H9 (cell line): Measurements from ENCODE around the gene MRPL48. TPM values are rescaled to one million over a fixed set of nuclear protein-coding genes. Genes with fewer than 3 reads are reported as not detected.
A peak's percentile ranks its signal among the peaks of the same experiment; 100 is the strongest.

ENCODE experiments used
- DNase-seq: peaks from one replicate; pipeline ENCODE4 v3.0.0-alpha.2; 2017
- H2AFZ ChIP-seq: one replicate; pipeline ENCODE4 v1.6.1; 2013; ENCODE audit warnings: mild to moderate bottlenecking, low read length, control low read depth, moderate library complexity
- H2AK5ac ChIP-seq: 2 replicates; pipeline ENCODE4 v1.6.1; 2013; ENCODE audit warnings: low read length, control low read depth, mixed read lengths; ENCODE audit not compliant: insufficient read length
- H2BK120ac ChIP-seq: one replicate; pipeline ENCODE4 v1.6.1; 2013; ENCODE audit warnings: low read depth, mild to moderate bottlenecking, low read length, control low read depth, inconsistent platforms; ENCODE audit not compliant: poor library complexity, severe bottlenecking
- H2BK12ac ChIP-seq: 2 replicates; pipeline ENCODE4 v1.6.1; 2013; ENCODE audit warnings: low read length, control low read depth, mixed read lengths, low read depth; ENCODE audit not compliant: insufficient read length
- H2BK15ac ChIP-seq: 2 replicates; pipeline ENCODE4 v1.6.1; 2013; ENCODE audit warnings: low read depth, low read length, control low read depth
- H2BK20ac ChIP-seq: one replicate; pipeline ENCODE4 v1.6.1; 2013; ENCODE audit warnings: low read depth, mild to moderate bottlenecking, low read length, control low read depth, inconsistent platforms; ENCODE audit not compliant: poor library complexity, severe bottlenecking
- H2BK5ac ChIP-seq: 2 replicates; pipeline ENCODE4 v1.6.1; 2013; ENCODE audit warnings: low read length, control low read depth, mixed read lengths; ENCODE audit not compliant: insufficient read length
- H3K14ac ChIP-seq: 2 replicates; pipeline ENCODE4 v1.6.1; 2013; ENCODE audit warnings: low read length, control low read depth; ENCODE audit not compliant: insufficient read depth
- H3K18ac ChIP-seq: 2 replicates; pipeline ENCODE4 v1.6.1; 2013; ENCODE audit warnings: low read depth, mild to moderate bottlenecking, mixed read lengths, low read length, control low read depth; ENCODE audit not compliant: insufficient read length
- H3K23ac ChIP-seq: 2 replicates; pipeline ENCODE4 v1.6.1; 2013; ENCODE audit warnings: low read length, control low read depth, mixed read lengths, low read depth; ENCODE audit not compliant: insufficient read length
- H3K23me2 ChIP-seq: 2 replicates; pipeline ENCODE4 v1.6.1; 2013; ENCODE audit warnings: low read depth, mild to moderate bottlenecking, mixed read lengths, low read length, control low read depth; ENCODE audit not compliant: insufficient read length, poor library complexity, severe bottlenecking
- H3K27ac ChIP-seq: 2 replicates; pipeline ENCODE4 v1.5.1; 2013; ENCODE audit warnings: low read length, control low read depth, mixed read lengths, low read depth; ENCODE audit not compliant: insufficient read length
- H3K27me3 ChIP-seq: 2 replicates; pipeline ENCODE4 v1.6.1; 2013; ENCODE audit warnings: low read length, control low read depth, inconsistent platforms; ENCODE audit not compliant: insufficient read depth
- H3K4ac ChIP-seq: 2 replicates; pipeline ENCODE4 v1.6.1; 2013; ENCODE audit warnings: low read depth, mild to moderate bottlenecking, control low read depth, inconsistent platforms, low read length, moderate library complexity
- H3K4me1 ChIP-seq: 2 replicates; pipeline ENCODE4 v1.6.1; 2013; ENCODE audit warnings: low read length, control low read depth, inconsistent platforms; ENCODE audit not compliant: insufficient read depth
- H3K4me2 ChIP-seq: 2 replicates; pipeline ENCODE4 v1.6.1; 2013; ENCODE audit warnings: low read length, control low read depth, mixed read lengths; ENCODE audit not compliant: insufficient read length, insufficient read depth
- H3K56ac ChIP-seq: 2 replicates; pipeline ENCODE4 v1.6.1; 2013; ENCODE audit warnings: low read depth, mild to moderate bottlenecking, mixed read lengths, low read length, control low read depth; ENCODE audit not compliant: insufficient read length
- H3K79me1 ChIP-seq: 2 replicates; pipeline ENCODE4 v1.6.1; 2013; ENCODE audit warnings: low read depth, mild to moderate bottlenecking, moderate library complexity, low read length, control low read depth, inconsistent platforms; ENCODE audit not compliant: insufficient read depth, poor library complexity, severe bottlenecking
- H3K79me2 ChIP-seq: 2 replicates; pipeline ENCODE4 v1.6.1; 2013; ENCODE audit warnings: low read length, control low read depth, inconsistent platforms; ENCODE audit not compliant: insufficient read depth
- H3K9ac ChIP-seq: 2 replicates; pipeline ENCODE4 v1.6.1; 2013; ENCODE audit warnings: low read length, control low read depth, mixed read lengths; ENCODE audit not compliant: insufficient read length; ENCODE audit errors: extremely low read depth
- H3K9me3 ChIP-seq: one replicate; pipeline ENCODE4 v1.6.1; 2013; ENCODE audit warnings: low read depth, low read length, inconsistent platforms; ENCODE audit not compliant: control insufficient read depth
- H3T11ph ChIP-seq: one replicate; pipeline ENCODE4 v1.6.1; 2013; ENCODE audit warnings: mild to moderate bottlenecking, low read length, control low read depth, inconsistent platforms
- H4K20me1 ChIP-seq: one replicate; pipeline ENCODE4 v1.6.1; 2013; ENCODE audit not compliant: control insufficient read depth, insufficient read length, insufficient read depth
- H4K5ac ChIP-seq: 2 replicates; pipeline ENCODE4 v1.6.1; 2013; ENCODE audit warnings: low read depth, mild to moderate bottlenecking, mixed read lengths, low read length, control low read depth; ENCODE audit not compliant: insufficient read length
- H4K8ac ChIP-seq: replicated peaks from 2 replicates; pipeline ENCODE4 v1.6.1; 2013; ENCODE audit warnings: low read length, control low read depth, mixed read lengths, low read depth; ENCODE audit not compliant: insufficient read length
- H4K91ac ChIP-seq: 2 replicates; pipeline ENCODE4 v1.6.1; 2013; ENCODE audit warnings: low read depth, mild to moderate bottlenecking, moderate library complexity, mixed read lengths, low read length, control low read depth; ENCODE audit not compliant: insufficient read length
- H3K27ac Mint-ChIP-seq, 3 experiments: 2 replicates in 2 of 3; 3 replicates in 1 of 3; pipeline ENCODE4 v1.8.0; 2020 to 2021; ENCODE audit warnings: mixed read lengths in 3 of 3, mild to moderate bottlenecking in 1 of 3, moderate library complexity in 1 of 3
- H3K27me3 Mint-ChIP-seq: 2 replicates; pipeline ENCODE4 v1.8.0; 2021; ENCODE audit warnings: low read depth, mild to moderate bottlenecking, moderate library complexity, mixed read lengths
- H3K36me3 Mint-ChIP-seq, 3 experiments: 2 replicates in 2 of 3; 3 replicates in 1 of 3; pipeline ENCODE4 v1.8.0; 2020 to 2021; ENCODE audit warnings: low read depth in 3 of 3, mixed read lengths in 3 of 3; ENCODE audit not compliant: insufficient read depth in 1 of 3
- H3K4me1 Mint-ChIP-seq, 2 experiments: 2 replicates each; pipeline ENCODE4 v1.8.0; 2020; ENCODE audit warnings: mixed read lengths in 2 of 2
- H3K4me3 Mint-ChIP-seq, 2 experiments: 2 replicates in 1 of 2; 3 replicates in 1 of 2; pipeline ENCODE4 v1.8.0; 2020 to 2021; ENCODE audit warnings: mild to moderate bottlenecking in 2 of 2, mixed read lengths in 2 of 2, moderate library complexity in 1 of 2
- H3K9me3 Mint-ChIP-seq, 2 experiments: 2 replicates in 1 of 2; 3 replicates in 1 of 2; pipeline ENCODE4 v1.8.0; 2020; ENCODE audit warnings: mild to moderate bottlenecking in 2 of 2, mixed read lengths in 2 of 2, moderate library complexity in 1 of 2
- WGBS: extraction: QIAGEN DNeasy Blood & Tissue Kit; methylation state at CpG from one replicate; pipeline ENCODE4 v1.1.7; 2013; ENCODE audit warnings: missing lambda C conversion rate, low lambda C conversion rate, mixed read lengths; ENCODE audit not compliant: insufficient read length; ENCODE audit errors: extremely low coverage; 5-methylcytosine and 5-hydroxymethylcytosine counted together
- total RNA-seq: library from RNA; stranded (reverse); gene quantifications from 2 replicates; pipeline ENCODE4 v1.2.1, GENCODE V29; 2021
- TF ChIP-seq, protein P1 (sequence below): fragments of 200-600 bp; sonication (generic); conservative IDR thresholded peaks from 3 replicates; pipeline ENCODE4 v1.8.0; 2021; ENCODE audit warnings: antibody characterized with exemption, mild to moderate bottlenecking

MRPL48 gene
- total RNA-seq, 1 experiment from 2014 or later: 36.4 TPM

DNA sequence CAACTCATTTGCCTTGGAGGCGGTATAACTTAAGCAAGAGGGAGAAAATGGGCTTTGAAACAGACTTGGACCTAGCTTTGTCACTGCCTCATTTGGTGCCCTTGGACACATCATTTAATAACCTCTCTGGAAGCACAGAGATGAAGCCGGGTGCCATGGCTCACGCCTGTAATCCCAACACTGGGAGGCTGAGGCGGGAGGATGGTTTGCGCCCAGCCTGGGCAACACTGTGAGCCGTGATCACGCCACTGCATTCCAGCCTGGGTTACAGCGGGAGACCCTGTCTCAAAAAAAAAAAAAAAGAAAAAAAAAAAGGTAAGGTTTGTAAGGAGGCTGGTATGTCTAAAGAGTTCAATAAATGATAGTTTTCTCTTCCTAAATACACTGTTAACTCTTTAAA, 88.2 kb downstream of the MRPL48 start:
- H3K9me3 ChIP-seq: no peaks in the 10 kb centered on the region
- no peak overlapping the region for H4K8ac ChIP-seq
- H3K4me1 Mint-ChIP-seq: peaks cover 18 to 23% of the 10 kb centered on the region in 2 experiments
- H2BK5ac ChIP-seq: no peak overlapping the region
- no peaks in the 10 kb centered on the region for H4K20me1 ChIP-seq
- H3K18ac ChIP-seq: peak overlapping the region; percentile 72
- H3K79me2 ChIP-seq: peaks cover 9% of the 10 kb centered on the region; the same call in 1 of the 2 replicates
- DNase-seq: no peak
- TF ChIP-seq, protein P1, sequence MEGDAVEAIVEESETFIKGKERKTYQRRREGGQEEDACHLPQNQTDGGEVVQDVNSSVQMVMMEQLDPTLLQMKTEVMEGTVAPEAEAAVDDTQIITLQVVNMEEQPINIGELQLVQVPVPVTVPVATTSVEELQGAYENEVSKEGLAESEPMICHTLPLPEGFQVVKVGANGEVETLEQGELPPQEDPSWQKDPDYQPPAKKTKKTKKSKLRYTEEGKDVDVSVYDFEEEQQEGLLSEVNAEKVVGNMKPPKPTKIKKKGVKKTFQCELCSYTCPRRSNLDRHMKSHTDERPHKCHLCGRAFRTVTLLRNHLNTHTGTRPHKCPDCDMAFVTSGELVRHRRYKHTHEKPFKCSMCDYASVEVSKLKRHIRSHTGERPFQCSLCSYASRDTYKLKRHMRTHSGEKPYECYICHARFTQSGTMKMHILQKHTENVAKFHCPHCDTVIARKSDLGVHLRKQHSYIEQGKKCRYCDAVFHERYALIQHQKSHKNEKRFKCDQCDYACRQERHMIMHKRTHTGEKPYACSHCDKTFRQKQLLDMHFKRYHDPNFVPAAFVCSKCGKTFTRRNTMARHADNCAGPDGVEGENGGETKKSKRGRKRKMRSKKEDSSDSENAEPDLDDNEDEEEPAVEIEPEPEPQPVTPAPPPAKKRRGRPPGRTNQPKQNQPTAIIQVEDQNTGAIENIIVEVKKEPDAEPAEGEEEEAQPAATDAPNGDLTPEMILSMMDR: no peak
- H3K27me3 ChIP-seq: no peaks in the 10 kb centered on the region
- H3K27ac ChIP-seq: peak overlapping the region; percentile 76
- H2BK120ac ChIP-seq: no peak overlapping the region
- H3K36me3 Mint-ChIP-seq: peaks cover 21 to 58% (median 51%) of the 10 kb centered on the region in 3 experiments; a peak in 6 of 7 replicates
- peaks cover 12% of the 10 kb centered on the region for H3K79me1 ChIP-seq
- H3K27me3 Mint-ChIP-seq: no peaks in the 10 kb centered on the region; the same call in 1 of the 2 replicates
- peak overlapping the region; percentile 61; the same call in 1 of the 2 replicates for H3K14ac ChIP-seq
- no CpG with 5 or more reads among the region's 8 CpGs for WGBS
- peak overlapping the region; percentile 41 for H3K56ac ChIP-seq
- H3K9ac ChIP-seq: peak overlapping the region; percentile 93
- H3K4me2 ChIP-seq: peak overlapping the region; percentile 99
- no peak overlapping the region for H3K4ac ChIP-seq
- no peak overlapping the region for H2AFZ ChIP-seq
- H3K23ac ChIP-seq: no peak overlapping the region
- 0 out of 2 replicates have a peak, but pooled peaks cover 3% of the 10 kb centered on the region for H3K4me1 ChIP-seq
- no peak overlapping the region for H3T11ph ChIP-seq
- peak overlapping the region; percentile 37 for H4K5ac ChIP-seq
- H3K23me2 ChIP-seq: peaks cover 11% of the 10 kb centered on the region
- H3K27ac Mint-ChIP-seq: peak overlapping the region; percentile 99 to 100 (median 100); a peak in 5 of 7 replicates
- H2BK15ac ChIP-seq: no peak overlapping the region
- H3K9me3 Mint-ChIP-seq: no peaks in the 10 kb centered on the region; a peak in 1 of 5 replicates
- H2BK20ac ChIP-seq: no peak overlapping the region
- no peak overlapping the region for H4K91ac ChIP-seq
- peak overlapping the region; percentile 86 to 98 for H3K4me3 Mint-ChIP-seq
- H2BK12ac ChIP-seq: no peak overlapping the region
- no peak overlapping the region for H2AK5ac ChIP-seq
